Retina (tissue), 1 donor: ENCODE results near the gene CA9.

Experiments used
- DNase-seq: peaks from one replicate; pipeline ENCODE4 v3.0.0-alpha.2; 2016

Gene CA9

DNA sequence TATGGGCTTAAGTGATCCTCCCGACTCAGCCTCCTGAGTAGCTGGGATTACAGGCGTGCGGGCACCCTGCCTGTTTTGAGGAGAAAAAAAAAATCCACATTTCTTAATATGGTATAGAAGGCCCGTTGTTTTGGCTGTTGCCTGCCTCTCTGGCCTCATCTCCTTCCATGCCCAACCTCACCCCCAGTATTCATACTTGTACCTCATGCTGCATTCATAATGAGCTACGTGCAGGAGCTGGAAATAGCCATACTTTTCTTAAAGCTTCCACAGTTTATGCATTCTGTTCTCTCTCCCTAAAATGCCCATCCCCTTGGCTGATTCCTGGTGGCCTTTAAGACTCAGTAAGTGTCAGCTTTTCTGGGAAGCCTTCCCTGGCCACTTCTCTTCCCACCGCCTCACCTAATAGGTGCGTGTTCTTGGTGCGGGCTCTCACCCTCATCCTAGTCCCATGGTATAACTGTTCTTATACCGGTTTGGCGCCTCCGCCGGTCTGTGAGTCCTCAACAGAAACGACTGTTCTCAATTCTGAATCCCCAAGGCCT is 18.1 kb downstream of the CA9 start:
- no peak for DNase-seq

- no peak for DNase-seq
Observed at GRCh38 chr9:35695943-35696401, 22.2 kb downstream of the CA9 start.

GRCh38 chr9:35696520-35697215 is 22.9 kb downstream of the CA9 start:
- peak; percentile 62 for DNase-seq

GRCh38 chr9:35697486-35697885 is 23.8 kb downstream of the CA9 start:
- DNase-seq, result no peak

- no peak for DNase-seq
Observed at GRCh38 chr9:35698231-35698630, 24.5 kb downstream of the CA9 start.

DNA sequence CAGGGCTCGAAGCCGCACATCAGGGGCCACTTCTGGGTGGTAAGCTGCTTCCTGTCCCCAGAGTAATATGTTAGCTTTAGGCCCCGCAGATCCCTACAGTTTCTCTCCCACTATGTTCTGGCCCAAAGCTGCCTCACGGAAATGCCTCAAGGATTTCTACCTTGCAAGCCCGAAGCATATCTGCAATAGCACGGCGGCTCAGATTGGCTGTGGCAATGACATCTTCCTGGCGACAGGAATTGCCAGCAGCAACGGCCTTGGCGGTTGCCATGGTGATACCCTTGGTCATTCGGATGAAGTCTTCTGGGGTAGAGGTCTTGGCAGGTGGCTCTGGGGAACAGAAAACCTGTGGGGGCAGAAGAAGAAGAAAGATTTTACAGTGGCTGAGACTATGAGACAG is 26.3 kb downstream of the CA9 start:
- DNase-seq, result no peak

DNA sequence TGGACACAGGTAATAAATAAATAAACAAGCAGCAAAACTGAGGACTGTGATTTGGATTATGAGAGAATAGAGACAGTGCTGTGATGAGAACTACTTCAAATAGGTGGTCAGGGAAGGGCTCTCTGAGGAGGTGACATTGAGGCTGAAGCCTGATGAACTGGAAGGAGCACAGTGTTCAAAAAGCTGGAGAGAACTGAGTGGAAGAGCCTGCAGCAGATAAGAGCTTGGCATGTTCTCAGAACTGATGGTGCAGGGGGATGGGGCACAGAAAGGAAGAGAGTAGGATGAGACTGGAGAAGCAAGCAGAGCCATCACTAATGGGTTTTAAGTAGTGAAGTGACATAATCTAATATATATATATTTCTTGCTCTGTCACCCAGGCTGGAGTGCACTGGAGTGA is 27.2 kb downstream of the CA9 start:
- no peak for DNase-seq

- DNase-seq, result no peak
Observed at GRCh38 chr9:35702696-35703095, 29.0 kb downstream of the CA9 start.

DNA sequence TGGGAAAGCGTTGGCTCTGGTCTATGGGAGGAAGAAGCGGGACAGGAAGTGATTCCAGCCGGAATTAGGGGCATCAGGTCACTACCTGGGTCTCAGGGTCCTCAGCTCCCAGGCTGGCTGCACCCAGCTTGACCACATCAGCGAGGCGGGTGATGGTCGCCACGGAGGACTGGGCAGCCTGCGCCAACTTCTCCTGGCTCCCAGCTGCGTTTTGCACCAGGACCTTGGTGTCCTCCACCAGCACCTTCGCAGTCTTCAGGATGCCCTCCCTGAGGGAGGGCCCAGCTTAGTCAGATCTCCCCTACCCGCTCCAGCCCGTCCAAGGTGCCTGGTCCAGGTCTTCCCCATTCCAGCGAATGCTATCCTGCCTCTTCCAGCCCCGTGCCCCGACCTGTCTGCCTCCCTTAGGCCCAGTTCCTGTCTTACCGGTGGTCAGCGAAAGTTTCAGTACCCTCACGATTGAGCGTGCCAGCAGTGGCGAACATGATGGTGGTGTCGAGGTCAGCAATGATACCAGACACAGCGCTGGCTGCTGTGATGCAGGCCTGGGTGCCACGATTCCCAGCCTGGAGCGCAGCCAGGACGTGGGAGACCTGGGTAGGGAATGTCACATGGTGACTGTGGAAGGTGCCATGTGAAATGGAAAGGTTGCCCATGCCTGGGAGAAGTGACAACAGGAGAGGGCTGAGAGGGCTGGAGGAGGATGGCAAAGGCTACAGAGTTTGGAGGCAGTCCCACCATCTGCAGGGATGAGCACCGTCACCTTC is 30.4 kb downstream of the CA9 start:
- DNase-seq, result no peak

DNA sequence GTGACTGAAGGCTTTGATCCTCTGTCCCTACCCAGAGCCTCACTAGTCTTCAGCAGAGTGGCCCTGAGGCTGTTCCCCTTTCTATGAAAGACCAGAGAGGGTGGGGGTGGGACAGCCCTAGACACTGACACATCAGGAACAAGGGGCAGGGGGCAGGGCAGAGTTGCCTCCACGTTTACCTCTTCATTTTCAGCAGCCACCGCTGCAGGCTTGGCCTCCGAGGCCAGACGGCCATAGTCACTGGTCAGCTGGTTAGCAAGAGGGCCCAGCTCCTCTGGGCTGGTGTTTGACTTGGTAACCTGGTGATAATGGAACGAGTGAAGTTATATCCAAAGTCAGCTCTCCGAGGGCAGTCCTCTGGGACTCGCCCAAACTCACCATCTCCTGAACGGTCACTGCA is 31.6 kb downstream of the CA9 start:
- DNase-seq, result no peak

DNA sequence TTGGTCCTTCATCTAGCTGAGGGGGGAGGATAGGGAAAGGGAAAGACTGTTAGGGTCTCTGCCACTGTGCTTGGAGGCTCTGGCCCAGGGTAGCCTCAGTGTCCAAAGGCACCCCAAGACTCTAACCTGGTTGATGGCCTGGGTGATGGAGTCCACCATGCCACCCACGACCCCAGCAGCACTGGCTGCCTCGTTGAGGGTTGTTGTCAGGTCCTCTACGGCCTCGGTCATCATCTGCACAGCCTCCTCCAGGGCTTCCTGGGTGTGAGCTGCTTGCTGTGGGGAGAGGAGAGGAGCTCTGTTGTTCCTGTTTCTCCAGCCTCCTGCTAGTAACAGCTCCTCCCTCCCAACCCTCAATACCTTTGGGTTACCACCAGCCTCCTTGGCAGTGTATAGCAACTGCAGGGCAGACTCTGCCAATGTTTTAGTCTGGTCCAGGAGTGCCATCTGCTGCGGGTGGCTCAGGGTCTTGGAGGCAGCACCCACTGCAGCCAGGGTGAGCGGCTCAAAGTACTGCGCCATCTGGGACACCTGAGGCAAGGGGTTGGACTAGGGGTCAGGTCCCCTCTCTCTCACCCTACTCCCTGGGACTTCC is 32.2 kb downstream of the CA9 start:
- no peak for DNase-seq

DNA sequence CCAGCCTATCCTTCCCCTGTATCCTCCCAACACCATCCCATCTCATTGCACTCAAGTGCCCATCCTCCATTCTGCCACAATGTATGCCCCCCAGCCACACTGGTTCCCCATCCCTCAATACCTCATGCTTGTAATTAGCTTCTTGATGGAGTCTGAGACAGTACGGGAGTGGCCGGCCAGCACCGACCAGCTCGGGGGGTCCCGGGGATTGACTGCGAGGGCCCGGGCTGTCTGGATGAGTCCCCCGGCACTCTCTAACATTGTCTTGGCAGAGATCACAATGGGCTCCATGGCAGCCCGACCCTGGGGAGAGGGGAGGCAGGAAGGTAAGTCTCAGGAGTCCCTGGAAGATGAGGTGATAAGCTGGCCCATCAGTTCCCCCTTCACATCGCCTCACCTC is 33.2 kb downstream of the CA9 start:
- DNase-seq, result no peak

DNA sequence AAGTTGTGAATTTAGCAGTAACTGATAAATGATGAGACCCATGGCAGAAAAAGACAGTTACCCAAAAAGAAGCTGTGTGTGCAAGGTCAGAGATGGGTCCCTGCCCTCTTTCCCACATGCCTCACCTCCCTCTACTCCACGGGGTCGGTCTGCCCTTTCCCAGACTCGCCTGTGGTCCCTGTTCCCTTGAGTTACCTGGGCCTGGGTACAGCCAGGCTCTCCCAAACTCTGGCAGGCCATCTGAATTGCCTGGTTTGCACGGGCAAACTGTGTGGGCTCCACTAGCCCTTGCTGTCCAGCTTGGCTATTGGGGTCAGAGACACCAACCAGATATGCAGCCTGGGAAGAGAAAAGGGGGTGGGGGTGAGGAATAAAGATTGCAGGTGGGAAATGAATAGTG is 34.4 kb downstream of the CA9 start:
- no peak for DNase-seq

GRCh38 chr9:35710818-35711500 is 37.2 kb downstream of the CA9 start:
- no peak for DNase-seq

GRCh38 chr9:35711501-35712428 is 38.0 kb downstream of the CA9 start:
- DNase-seq, result no peak

DNA sequence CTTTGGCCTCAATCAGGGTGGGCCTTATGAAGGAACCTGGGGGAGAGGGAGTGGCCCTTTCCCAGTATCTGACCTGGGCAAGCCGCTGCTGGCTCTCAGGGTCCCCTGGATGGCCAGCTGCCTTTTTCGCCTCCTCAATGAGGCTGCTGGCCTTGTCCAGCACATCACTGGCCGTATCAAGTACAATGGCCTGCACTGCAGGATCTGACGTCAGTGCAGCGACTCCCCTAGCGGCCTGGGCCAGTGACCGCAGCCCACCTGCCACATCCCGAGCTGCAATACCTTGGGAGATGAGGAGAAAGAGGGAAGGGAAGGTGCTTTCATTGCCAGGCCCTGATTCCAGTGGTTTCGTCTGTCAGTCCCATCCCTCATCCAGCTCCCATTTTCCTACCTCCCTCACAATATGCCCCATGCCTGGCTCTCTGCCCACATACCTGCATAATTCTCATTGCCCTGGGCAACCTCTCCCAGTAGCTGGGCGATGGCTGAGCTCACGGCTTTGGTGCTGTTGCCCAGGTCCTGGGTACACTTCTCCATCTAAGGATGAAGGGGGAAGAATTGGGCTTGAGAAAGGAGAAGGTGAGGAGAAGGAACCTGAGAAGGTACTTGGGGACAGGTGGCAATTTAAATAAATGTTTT is 39.2 kb downstream of the CA9 start:
- no peak for DNase-seq

GRCh38 chr9:35713578-35713977 is 39.9 kb downstream of the CA9 start:
- DNase-seq, result no peak

- DNase-seq, result no peak
Observed at GRCh38 chr9:35714123-35714522, 40.4 kb downstream of the CA9 start.

DNA sequence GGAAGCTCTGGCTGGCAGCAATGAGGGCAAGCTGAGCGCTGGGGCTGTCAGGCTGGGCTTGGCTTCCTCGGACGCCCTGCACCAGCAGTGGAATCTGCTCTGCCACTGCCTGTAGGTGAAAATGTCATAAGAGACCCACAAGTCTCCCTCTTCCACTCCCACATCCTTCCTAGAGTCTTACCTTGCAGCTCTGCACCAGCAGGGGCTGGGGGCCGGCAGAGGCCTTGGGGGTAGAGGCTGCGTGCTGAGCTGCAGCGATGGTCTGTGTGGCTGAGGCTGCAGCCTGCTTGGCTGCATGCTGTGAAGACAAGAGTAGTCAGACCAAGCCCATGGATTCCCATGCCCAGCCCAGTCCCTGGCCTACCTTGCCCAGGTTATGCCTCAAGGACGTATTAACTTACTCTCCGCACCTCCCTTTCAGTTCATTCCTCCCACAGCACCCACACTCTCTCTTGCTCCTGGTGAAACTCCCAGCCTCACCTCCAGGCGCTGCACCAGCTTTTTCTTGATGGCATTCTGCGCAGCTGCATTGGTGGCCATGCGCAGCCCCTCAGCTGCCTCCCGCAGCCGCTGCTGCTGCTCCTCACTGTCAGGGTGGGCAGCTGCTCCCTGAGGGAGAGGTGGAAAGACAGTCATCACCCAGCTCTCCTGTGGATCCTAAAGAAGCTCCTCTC is 41.0 kb downstream of the CA9 start:
- DNase-seq, result no peak

DNA sequence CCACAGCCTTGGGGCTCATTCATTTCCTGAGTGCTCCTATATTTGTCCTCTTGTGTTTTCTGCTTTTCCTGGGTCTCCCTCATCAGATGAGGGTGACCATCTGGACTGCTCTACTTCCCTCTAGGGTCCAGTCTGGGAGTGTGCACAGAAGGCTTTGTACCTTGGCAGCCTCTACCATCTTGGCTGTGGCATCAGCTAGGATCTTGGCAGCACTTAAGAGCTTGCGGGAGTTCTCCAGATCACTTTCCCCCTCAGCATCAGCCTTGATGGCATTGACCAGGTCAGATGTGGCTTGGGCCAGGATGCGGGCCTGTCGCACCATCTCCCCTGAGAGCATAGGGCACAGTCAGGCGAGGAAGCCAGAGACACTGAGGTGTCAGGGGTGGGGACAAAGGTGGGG is 42.5 kb downstream of the CA9 start:
- DNase-seq, result no peak
